GM18870 (cell line): ENCODE measurements around the gene DUSP10.
A peak's percentile ranks its signal among the peaks of the same experiment; 100 is the strongest.

Source experiments
- ATAC-seq: cut with Tn5 transposase; IDR thresholded peaks from one replicate; pipeline ENCODE4 v1.9.1; 2021; ENCODE audit warnings: moderate library complexity; ENCODE audit not compliant: unreplicated experiment

The DUSP10 gene

DNA sequence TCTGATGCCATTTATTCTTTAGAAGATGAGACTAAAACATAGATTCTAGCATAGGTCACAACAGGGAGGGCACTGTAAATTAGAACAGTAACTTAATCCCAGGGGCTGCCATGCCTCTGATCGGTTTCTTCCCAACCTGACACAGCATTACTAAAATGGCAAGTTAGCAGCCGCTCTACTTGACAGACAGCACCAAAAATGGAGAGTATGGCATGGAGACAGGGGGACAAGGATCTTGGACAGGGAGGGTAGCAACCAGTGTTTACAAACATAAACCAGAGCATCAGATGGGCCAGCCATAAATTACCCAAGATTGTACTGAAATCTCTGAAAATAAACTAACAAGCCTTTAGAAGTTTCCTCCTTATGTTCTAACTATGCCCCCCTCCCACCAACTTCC is 5.9 kb downstream of the DUSP10 start:
- no peak for ATAC-seq

DNA sequence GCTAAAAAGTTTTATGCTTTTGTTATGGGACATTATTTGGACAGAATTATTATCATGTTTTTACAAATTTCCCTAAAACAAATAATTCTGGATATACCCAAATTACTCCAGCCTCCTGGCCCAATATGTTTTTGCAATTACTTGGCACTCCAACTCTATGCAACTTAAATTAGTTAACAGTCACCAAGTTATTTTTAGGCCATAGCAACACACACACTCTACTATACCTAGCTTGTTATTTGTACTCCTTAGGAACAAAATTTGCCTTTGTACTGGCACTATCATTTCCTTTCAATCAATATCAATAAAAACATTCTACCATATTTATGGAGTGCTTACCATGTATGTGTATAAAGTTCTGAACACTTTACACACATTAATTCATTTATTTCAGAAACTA is 7.7 kb downstream of the DUSP10 start:
- ATAC-seq, result no peak

DNA sequence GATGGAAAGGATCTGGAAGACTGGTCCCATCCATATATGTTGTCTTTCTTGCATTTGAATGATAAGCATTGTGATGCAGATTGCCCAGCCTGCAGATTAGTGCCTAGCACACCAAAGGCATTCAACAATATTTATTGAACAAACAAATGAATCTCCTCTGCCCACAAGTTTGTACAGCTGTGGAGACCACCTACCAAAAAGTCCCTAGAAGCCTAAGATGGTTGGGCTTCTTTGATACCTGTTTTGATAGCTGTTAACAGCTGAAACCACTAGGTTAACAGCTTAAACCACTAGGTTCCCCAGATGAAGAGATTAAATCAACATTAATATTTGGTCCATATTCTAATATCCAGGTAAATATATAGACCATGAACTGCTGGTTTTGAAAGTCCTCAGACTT is 9.8 kb downstream of the DUSP10 start:
- ATAC-seq, result no peak

DNA sequence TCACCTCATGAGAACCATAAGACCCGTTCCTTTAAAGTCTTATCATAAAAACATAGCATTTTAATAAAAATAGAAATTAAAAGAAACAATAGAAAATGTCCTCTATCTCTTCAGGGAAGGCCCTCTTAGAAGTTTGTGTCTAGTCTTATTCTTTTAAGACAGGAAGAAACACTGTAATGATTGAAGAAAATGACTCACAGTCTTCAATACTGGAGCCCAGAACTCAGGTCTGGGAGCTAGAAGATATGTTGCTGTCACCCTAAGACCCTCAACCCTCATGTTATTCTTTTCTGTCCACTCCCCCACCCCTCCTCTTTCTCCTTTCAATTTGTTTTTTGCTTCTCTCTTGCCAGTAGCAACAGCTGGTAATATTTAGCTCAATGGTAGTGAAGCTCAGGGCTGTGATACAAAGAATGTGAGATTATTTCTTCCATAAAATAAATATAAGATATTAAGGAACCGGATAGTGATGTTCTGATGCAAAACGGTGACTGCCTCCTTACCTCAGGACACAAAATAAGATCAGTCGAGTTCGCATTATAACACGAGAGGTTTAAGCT is 12.0 kb downstream of the DUSP10 start:
- no peak for ATAC-seq

DNA sequence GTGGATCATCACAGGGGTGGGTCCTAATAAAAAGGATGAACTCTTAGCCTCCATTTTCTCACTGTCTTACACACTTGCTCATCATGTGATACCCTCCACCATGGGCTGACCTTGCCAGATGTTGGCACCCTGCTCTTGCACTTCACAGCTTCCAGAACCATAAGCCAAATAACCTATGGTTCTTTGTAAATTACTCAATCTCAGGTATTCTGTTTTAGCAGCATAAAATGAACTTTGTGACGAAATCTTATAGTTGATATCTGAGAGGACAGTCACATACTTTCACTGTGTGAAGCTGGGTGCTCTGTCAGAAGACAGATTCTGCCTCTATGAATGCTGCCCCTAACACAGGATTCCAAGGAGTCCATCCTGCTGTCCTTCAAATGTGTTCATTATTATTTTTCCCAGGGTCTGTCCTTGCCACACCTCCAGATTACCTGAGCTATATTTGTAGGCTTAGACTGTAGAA is 13.8 kb downstream of the DUSP10 start:
- no peak for ATAC-seq

DNA sequence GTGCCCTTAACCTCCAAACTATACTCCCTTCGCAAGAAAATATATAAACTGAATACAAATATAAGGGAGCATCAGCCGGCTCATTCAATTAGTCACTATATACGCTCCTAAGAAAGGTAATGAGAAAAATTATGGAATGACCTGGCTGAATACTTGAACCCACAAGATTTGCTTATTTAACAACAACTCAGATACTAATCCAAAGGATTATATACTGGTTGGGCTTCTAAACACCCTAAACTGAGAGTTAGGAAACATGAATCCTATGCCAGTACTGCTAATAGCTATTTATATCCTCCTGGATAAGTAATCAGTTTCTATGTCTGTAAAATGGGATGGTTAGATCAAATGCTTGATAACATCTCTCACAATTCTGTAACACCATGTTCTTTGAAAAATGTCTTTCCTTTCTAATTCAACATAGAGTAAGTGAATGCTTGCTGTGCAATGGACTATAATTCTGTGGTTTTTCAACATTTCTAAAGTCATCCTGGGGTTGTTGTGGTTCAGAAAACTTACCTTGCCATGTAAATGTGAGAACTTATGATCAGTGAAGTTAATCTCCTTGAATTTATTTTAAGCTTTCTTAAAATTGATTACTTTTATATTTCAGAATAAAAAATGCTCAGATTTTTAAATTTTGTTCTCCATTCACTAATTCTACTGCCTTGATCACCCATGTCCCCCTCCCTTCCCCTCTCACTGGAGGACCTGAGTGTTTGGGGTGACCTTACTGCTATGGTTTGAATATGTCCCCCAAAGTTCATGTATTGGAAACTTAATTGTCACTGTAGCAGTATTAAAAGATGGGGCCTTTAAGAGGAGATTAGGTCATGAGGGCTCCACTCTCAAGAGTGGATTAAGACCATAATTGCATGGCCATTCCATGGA is 14.5 kb downstream of the DUSP10 start:
- ATAC-seq, result no peak

DNA sequence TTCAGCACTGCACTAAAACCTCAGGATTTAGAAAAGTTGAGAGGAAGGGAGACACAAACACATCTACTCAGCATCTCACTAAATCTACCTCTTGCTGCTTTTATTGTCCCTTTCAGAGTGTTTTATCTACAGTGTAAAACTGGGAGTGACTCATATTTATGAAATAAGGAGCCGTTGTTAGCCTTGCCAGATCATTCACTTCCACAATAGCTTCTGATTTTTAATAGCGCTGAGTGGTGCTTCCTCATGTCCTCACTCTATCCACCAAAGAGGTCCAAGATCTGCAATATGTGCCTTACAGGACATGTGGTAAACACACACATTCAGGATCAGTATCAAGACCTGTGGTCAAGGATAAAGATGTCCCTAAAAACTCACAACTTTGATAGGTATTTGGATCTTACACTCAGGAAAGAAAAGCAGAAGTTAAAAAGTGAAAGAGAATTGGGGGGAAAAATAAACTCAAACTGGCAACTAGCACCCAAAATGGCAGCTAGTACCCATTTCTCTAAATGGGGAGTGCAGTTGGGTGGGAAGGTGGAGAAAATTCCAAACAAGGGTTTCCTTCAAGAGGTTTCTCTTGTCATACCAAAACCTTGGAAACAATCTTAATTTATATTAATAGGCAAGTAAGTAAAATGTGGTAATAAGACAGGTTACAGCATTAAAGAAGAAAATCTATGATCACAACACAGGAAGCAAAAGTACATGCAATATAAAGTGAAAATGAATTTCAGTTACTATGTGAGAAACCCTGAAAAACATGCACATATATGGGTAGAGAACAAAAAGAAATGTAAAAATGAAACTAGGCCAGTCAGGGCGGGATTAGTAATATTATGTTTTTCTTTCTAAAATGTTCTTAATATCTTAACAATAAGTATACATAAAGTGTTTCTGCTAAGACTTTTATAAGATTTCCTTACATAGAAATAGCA is 15.9 kb downstream of the DUSP10 start:
- ATAC-seq, result peak; percentile 70

DNA sequence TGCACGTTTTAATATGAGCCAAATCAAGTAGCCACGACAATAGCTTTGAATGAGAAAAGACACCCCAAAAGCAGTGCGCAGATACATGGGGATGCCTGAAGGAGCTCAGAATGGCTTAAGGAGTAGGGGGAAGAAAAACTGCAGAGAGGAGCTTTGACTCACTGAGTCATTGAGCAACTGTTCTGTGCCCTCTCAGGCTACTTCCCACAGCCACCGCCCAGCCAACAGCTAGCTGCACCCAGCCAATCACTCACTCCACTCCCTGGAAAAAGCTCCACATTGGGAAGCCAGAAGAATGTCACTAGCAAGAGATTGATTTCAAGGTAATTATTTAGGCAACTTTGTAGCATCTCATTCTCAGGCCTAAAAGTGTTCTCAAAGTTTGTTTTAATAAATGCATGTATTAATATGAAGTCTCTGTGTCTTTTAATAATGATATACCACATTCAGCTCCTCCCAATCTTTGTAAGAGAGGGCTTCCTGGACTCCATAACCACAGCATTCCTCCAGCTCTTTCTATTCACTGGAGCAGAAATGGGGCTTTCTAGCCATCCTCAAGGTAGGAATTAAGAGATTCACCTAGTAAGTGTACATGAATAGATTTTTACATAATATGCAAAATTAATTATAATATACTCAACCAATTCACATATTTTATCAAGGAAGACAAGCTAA is 16.8 kb downstream of the DUSP10 start:
- ATAC-seq, result no peak

DNA sequence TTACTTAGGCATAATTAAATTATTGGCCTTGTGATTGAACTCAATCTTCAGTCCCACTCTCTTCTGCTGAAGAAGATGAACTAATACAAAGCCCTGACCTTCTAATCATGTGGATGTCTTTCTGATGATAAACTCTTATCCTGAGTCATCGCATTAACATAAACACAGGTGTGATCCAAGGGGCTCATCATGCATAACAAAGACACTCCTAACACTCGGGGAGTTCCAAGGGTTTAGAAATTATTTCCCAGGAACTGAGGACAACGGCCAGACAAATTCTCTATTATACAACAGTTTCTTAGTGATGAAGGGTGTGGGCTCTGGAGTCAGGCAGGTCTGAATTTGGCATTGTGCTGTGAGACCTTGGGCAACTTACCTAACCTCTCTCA is 18.0 kb downstream of the DUSP10 start:
- no peak for ATAC-seq

DNA sequence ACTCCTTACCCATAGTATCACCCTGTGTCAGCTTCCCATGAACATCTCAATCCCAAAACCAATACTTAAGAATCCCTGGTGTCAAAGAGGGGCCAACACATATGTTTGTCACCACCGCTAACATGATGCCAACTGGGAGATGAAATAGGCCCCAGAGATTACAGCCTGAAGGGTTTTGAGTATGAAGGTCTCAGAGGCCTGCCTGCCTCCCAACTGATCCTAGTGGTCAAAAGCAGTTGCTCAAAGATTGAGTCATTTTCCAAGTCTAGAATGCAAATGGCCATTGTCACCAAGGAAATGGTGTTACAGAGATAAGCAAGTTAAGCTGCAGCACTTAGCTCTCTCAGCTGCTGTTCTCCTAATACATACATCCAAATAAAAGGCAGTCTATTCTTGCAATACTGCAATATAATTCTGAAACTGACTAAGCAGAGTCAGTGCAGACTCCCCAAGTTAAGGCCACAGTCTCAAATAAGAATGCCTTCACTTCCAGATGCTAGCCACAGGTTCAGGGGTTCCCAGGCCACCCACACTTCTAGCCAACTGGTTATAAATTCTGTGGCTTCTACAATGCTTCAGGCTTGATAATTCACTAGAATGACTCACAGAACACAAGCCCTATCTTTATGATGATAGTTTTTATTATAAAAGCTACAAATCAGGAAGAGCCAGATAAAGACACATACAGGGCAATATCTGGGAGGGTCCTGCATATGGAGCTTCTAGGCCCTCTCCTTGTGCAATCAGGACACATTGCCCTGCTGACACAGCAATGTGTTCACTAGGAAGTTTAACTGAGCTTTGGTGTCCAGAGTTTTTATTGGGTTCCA is 18.7 kb downstream of the DUSP10 start:
- no peak for ATAC-seq

DNA sequence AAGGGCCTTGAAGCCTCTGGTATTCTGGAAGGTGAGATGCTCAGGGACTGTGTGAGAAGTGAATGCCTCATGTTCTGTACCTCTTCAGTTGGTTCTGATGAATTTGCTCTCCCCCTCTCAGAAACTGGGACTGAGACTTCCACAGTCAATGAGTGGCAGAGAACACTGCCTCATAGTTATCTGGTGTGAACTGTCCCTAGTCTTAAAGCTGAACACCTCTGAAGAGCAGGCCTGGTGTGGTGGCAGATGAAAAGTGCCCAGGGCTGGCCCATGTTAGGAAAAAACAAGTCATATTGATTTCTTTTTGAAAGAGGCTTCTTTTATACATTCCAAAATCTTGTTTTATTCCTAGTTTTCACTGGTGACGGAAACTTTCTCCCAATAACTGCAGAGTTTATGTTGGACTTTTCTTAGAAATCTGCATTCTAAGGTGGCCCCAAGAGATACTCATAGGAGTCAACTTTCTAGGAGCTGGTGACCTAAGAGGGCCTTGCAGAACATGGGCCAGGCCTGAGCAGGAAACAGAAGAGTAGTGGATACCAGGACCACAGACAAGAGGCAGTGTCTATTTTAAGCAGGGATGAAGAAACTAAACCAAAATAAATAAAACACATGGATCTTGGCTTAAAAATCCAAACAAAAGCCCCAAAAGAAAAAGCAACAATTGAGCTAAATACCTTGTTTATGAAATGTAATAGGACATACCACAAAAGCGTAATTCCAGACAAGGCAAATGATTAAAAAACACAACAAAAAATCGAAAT is 19.5 kb downstream of the DUSP10 start:
- ATAC-seq, result no peak

DNA sequence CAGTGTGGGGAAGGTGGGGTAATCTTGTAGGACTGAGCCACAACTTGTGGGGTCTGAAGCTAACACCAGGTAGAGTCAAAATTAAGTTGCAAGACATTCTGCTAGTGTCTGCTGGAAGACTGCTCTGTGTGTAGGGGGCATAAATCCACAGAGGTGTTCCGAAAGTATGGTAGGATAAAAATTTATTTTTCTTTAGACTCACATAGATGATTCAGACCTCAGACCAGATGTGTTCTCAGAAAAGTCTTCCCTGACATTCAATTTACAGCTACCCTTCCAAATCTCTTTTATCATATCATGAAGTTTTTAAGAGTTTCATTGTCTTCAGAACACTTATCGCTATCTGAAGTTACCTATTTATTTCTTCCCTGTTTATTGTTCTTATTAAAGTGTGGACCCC is 21.3 kb downstream of the DUSP10 start:
- no peak for ATAC-seq

DNA sequence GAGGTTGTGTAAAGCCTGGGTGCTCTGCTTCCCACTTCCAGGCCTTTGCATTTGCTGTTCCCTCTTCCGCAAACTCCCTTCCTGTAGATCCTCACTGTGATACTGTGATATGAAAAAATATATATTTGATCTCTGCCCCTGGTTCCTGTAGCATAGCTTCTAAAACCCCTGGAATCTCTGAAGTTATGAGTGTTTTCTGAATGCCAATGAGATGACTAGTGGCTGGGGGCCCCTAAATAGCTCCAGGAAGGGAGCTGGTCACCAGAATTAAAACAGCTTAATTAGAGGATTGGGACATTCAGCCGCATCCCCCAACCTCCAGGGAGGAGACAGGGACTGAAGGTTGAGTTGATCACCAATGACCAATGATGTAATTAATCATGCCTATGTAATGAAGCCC is 21.9 kb downstream of the DUSP10 start:
- ATAC-seq, result no peak

DNA sequence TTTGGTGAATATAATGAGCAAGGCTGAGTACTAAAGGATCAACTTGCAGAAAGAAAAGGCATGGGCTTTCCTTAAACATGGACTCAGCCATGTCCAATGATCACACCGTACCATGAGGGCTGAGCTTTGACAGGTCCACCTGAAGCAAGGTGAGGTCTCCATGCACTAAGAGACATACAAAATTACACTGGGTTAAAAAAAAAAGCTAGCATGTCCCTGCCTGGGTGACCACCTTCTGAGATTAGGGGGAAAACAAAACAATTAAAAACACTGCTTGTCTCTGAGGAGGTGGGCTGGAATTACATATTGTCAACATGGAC is 22.7 kb downstream of the DUSP10 start:
- ATAC-seq, result no peak

DNA sequence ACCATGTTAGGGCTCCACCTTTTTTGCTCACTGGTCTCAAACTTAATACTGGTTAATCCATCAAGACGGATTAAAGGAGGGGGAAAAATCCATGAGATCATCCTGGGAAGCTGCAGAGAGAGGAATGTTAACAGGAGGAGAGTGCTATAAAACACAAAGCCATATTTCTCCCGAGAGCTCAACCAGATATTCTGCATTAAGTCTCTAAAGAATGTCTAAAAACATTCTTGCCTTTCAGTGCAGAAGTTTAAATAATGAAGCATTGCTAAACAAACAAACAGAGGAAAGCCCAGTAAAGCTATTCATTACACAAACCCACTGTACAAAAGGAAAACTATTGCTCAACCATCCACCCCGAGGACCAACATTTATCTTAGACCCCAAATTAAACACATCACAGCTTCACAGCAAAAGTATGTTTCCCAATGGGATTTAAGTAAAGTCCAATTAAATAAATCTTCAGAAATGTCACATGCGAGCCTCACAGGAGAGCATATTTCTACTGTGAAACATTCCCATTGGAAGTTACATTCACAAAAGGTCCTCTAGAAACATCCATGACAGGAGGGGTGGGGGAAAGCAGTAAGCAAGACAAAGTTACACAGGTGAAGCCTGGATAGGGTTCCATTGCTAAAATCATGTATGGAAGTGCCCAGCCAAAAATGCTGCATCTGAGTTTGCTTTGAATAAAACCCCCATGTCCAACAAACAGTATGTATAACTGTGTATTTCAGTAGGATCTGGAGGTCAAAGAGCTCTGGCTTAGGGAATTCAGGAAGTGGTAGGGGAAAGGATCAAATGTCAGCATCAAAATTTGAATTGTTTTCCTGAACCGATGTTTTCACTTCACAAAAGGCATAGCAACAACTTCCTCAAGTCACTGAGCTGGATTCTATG is 23.3 kb downstream of the DUSP10 start:
- no peak for ATAC-seq

DNA sequence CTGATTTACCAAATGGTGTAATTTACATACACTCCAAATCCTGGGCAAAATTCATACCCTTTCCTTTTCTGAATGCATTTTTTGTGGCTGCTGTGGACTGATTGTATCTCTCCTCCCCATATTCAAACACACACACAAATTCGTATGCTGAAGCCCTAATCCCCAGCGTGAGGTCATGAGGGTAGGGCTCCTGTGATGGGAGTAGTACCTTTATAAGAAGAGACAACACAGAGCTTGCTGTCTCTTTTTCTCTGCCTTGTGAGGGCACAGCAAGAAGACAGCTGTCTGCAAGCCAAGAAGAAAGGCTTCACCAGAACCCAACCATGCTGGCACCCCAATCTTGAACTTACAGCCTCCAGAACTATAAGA is 24.4 kb downstream of the DUSP10 start:
- no peak for ATAC-seq

DNA sequence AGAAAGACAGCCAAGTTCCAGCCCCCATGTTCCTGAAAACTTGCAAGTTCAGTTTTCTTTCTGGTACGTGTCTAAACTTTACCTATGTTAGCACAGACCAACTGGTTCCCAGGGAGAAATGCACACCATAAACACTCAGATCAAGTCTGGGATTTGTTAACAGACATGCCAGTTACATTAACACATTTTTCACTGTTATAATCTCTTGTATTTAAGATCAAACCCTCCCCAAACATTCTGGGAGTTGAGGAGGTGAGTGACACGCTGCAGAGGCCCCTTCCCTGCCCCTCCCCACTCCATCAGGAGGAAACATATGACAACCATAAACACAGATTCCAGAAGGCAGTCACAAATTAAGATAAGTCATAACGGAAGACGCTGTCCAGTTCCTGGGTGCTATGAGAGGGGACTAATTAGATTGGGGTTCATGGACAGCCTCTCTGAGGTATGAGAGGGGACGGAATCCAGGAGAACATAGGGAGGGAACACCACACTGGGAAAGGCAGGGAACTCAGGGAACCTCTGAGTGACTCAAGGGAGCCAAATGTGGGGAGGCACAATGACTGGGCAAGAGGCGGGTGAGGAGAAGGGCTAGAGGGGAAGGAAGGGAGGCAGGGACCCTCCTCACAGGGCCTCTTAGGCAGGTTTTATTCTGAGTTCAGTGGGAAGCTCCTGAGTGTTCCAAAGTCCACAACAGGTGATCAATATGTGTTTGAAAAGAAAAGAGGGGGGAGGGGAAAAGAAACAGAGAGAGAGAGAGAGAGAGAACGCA is 25.0 kb downstream of the DUSP10 start:
- no peak for ATAC-seq
